ENCODE measurements around the gene BEND6. TPM values are rescaled to one million over a fixed set of nuclear protein-coding genes. Genes with fewer than 3 reads are reported as not detected.
"Not testable (repeated sequence)": the region's sequence is repeated elsewhere in the genome, so short reads cannot be mapped to it uniquely, and the experiment has no call there.

Gene BEND6
- total RNA-seq, 1 donor from 2014 or later, result not detected

GRCh38 chr6:57006101-57006500, 51.2 kb downstream of the BEND6 start:
- H3K9me3 Mint-ChIP-seq, result no peaks in the 10 kb centered on the region
- no peak overlapping the region for H3K27ac Mint-ChIP-seq
- no peak for DNase-seq

GRCh38 chr6:57008069-57008468, 53.2 kb downstream of the BEND6 start:
- intact Hi-C loops (cut with micrococcal nuclease); H3K27ac Mint-ChIP-seq; H3K9me3 Mint-ChIP-seq; H3K36me3 Mint-ChIP-seq (ENCODE audit: low read depth); H3K4me1 Mint-ChIP-seq; DNase-seq; H3K4me3 Mint-ChIP-seq: not testable (repeated sequence)
- peaks cover 18% of the 10 kb centered on the region for H3K27me3 Mint-ChIP-seq

More at GRCh38 chr6:57006101-57006500, 51.2 kb downstream of the BEND6 start:
- no peaks in the 10 kb centered on the region for H3K4me1 Mint-ChIP-seq
- peaks cover 29% of the 10 kb centered on the region for H3K27me3 Mint-ChIP-seq
- H3K4me3 Mint-ChIP-seq, result no peak overlapping the region
- intact Hi-C loops (cut with micrococcal nuclease), result no loop called here
- H3K36me3 Mint-ChIP-seq (ENCODE audit: low read depth), result no peaks in the 10 kb centered on the region

DNA sequence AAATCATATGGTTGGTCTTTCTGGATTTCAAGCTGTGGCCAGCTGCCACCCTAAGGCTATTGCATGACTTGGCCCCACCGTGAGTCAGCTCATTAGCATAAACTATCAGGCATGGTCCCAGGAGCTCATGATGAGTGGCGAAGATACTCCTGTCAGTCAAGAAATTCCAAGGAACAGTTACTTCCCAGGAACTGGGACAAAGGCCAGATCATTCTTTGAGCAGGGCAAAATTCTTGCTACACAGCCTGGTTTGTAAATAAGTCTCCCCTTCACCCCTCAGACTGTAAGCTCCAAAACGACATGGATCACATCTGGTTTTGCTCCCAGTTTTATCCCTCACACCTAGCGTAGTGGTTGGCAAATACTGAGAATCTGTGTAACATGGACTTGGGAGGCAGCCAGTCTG, 58.6 kb downstream of the BEND6 start:
- intact Hi-C loops (cut with micrococcal nuclease), result no loop called here
- peaks cover 23% of the 10 kb centered on the region for H3K27me3 Mint-ChIP-seq
- no peaks in the 10 kb centered on the region for H3K9me3 Mint-ChIP-seq
- H3K4me1 Mint-ChIP-seq, result no peaks in the 10 kb centered on the region
- no peak for DNase-seq
- H3K36me3 Mint-ChIP-seq (ENCODE audit: low read depth), result no peaks in the 10 kb centered on the region
- no peak overlapping the region for H3K27ac Mint-ChIP-seq
- no peak overlapping the region for H3K4me3 Mint-ChIP-seq

GRCh38 chr6:57017069-57017468, 62.2 kb downstream of the BEND6 start:
- no peaks in the 10 kb centered on the region for H3K4me1 Mint-ChIP-seq
- no peaks in the 10 kb centered on the region for H3K36me3 Mint-ChIP-seq (ENCODE audit: low read depth)
- no peak overlapping the region for H3K4me3 Mint-ChIP-seq
- no peak for DNase-seq
- H3K27me3 Mint-ChIP-seq, result peaks cover 15% of the 10 kb centered on the region
- no peak overlapping the region for H3K27ac Mint-ChIP-seq
- intact Hi-C loops (cut with micrococcal nuclease), result no loop called here
- no peaks in the 10 kb centered on the region for H3K9me3 Mint-ChIP-seq

GRCh38 chr6:57017841-57018240, 62.9 kb downstream of the BEND6 start:
- Mint-ChIP-seq H3K4me3 (no peak overlapping the region), H3K9me3 (no peaks in the 10 kb centered on the region), H3K4me1 (no peaks in the 10 kb centered on the region), H3K27me3 (peaks cover 15% of the 10 kb centered on the region), H3K27ac (no peak overlapping the region), H3K36me3 (ENCODE audit: low read depth) (no peaks in the 10 kb centered on the region)
- intact Hi-C loops (cut with micrococcal nuclease), result no loop called here
- DNase-seq, result no peak

- Mint-ChIP-seq H3K9me3 (peaks cover 8% of the 10 kb centered on the region), H3K4me1 (no peaks in the 10 kb centered on the region), H3K4me3 (no peak overlapping the region), H3K27me3 (peaks cover 13% of the 10 kb centered on the region), H3K27ac (no peak overlapping the region), H3K36me3 (ENCODE audit: low read depth) (no peaks in the 10 kb centered on the region)
- intact Hi-C loops (cut with micrococcal nuclease), result no loop called here
- DNase-seq, result no peak
Observed at GRCh38 chr6:57019434-57019833, 64.5 kb downstream of the BEND6 start.

- Mint-ChIP-seq H3K27me3 (peaks cover 19% of the 10 kb centered on the region), H3K4me3 (no peak overlapping the region), H3K36me3 (ENCODE audit: low read depth) (no peaks in the 10 kb centered on the region), H3K4me1 (no peaks in the 10 kb centered on the region), H3K27ac (no peak overlapping the region), H3K9me3 (peaks cover 20% of the 10 kb centered on the region)
- DNase-seq, result no peak
- intact Hi-C loops (cut with micrococcal nuclease), result loop anchor here (1.0 to 5.0 kb wide), 3 partner anchors 64 to 296 kb away; partner anchors contain the start of genes BEND6 and PRIM2
Observed at GRCh38 chr6:57021086-57021720, 66.3 kb downstream of the BEND6 start.

DNA sequence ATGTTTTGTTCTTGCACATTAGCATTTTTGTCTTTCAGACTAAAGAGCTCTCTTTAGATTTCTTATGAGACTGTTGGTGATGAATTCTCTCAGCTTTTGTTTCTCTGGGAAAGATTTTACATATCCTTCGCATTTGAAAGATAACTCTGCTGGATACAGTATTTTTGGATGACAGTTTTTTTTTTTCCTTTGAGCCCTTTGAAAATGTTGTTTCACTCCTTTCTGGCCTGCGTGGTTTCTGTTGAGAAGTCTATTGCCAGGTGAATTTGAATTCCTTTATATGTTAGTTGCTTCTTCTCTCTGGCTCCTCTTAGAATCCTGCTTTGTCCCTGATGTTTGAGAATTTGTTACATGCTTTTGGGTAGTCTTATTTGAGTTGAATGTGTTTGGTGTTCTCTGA, 69.4 kb downstream of the BEND6 start:
- Mint-ChIP-seq H3K36me3 (ENCODE audit: low read depth) (no peaks in the 10 kb centered on the region), H3K27me3 (peaks cover 18% of the 10 kb centered on the region), H3K4me3 (no peak overlapping the region), H3K27ac (no peak overlapping the region), H3K4me1 (no peaks in the 10 kb centered on the region), H3K9me3 (peaks cover 20% of the 10 kb centered on the region)
- intact Hi-C loops (cut with micrococcal nuclease), result loop anchor here (5.0 kb wide), 1 partner anchor 67 kb away; the partner anchor contains the start of gene BEND6
- DNase-seq, result no peak

GRCh38 chr6:57024775-57025174, 69.9 kb downstream of the BEND6 start:
- no peak overlapping the region for H3K4me3 Mint-ChIP-seq
- no peak for DNase-seq
- H3K27me3 Mint-ChIP-seq, result peaks cover 18% of the 10 kb centered on the region
- H3K27ac Mint-ChIP-seq, result no peak overlapping the region
- H3K36me3 Mint-ChIP-seq (ENCODE audit: low read depth), result no peaks in the 10 kb centered on the region
- intact Hi-C loops (cut with micrococcal nuclease), result loop anchor here (5.0 kb wide), 1 partner anchor 67 kb away; the partner anchor contains the start of gene BEND6
- peaks cover 20% of the 10 kb centered on the region for H3K9me3 Mint-ChIP-seq
- H3K4me1 Mint-ChIP-seq, result no peaks in the 10 kb centered on the region

DNA sequence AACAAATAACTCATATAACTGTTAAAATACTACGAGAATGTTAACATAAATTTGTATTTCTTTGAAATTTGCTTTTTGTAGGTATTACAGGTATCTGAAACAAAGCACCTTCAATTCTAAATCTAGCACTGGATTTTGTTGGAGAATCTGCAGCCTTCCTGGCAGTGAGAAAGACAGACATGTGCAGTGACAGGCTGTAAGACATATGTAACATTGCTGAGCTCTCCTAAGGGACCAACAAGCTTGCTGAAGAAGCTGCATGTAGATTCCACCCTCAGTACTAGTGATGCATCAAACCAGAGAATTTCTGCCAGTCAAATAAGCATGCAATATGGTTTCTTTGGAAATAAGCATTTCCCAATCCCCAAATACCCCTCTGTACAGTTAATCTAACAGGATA, 71.1 kb downstream of the BEND6 start:
- no peaks in the 10 kb centered on the region for H3K4me1 Mint-ChIP-seq
- no peak for DNase-seq
- H3K9me3 Mint-ChIP-seq, result peaks cover 20% of the 10 kb centered on the region
- H3K27me3 Mint-ChIP-seq, result peaks cover 18% of the 10 kb centered on the region
- no peak overlapping the region for H3K27ac Mint-ChIP-seq
- no peak overlapping the region for H3K4me3 Mint-ChIP-seq
- intact Hi-C loops (cut with micrococcal nuclease), result no loop called here
- no peaks in the 10 kb centered on the region for H3K36me3 Mint-ChIP-seq (ENCODE audit: low read depth)

- Mint-ChIP-seq H3K4me1 (no peaks in the 10 kb centered on the region), H3K9me3 (peaks cover 20% of the 10 kb centered on the region), H3K27ac (no peak overlapping the region), H3K4me3 (no peak overlapping the region), H3K27me3 (peaks cover 24% of the 10 kb centered on the region), H3K36me3 (ENCODE audit: low read depth) (no peaks in the 10 kb centered on the region)
- no peak for DNase-seq
- intact Hi-C loops (cut with micrococcal nuclease), result no loop called here
Observed at GRCh38 chr6:57027301-57027700, 72.4 kb downstream of the BEND6 start.

DNA sequence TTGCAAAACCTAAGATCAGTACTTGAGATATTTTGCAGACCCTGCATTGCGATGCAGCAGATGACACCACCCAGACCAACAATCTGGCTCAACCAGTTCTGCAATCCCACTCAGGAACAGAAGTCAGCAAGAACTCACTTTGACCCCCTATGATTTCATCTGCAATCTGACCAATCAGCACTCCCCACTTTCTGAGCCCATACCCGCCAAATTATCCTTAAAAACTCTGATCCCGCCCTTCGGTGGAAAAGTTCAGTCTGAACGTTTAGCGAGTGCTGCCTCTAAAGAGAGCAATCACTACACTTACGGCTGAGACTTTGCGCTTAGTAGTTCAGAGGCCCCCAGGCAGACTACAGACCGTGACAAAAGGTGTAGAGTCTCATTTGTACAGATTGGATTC, 74.3 kb downstream of the BEND6 start:
- Mint-ChIP-seq H3K4me3 (no peak overlapping the region), H3K36me3 (ENCODE audit: low read depth) (no peaks in the 10 kb centered on the region), H3K9me3 (peaks cover 15% of the 10 kb centered on the region), H3K27me3 (peaks cover 28% of the 10 kb centered on the region), H3K27ac (no peak overlapping the region), H3K4me1 (no peaks in the 10 kb centered on the region)
- no peak for DNase-seq
- intact Hi-C loops (cut with micrococcal nuclease), result no loop called here

- Mint-ChIP-seq H3K27ac (no peak overlapping the region), H3K4me3 (no peak overlapping the region), H3K27me3 (peaks cover 33% of the 10 kb centered on the region), H3K9me3 (no peaks in the 10 kb centered on the region), H3K36me3 (ENCODE audit: low read depth) (no peaks in the 10 kb centered on the region), H3K4me1 (no peaks in the 10 kb centered on the region)
- intact Hi-C loops (cut with micrococcal nuclease), result no loop called here
- DNase-seq, result no peak
Observed at GRCh38 chr6:57033228-57033627, 78.3 kb downstream of the BEND6 start.

- Mint-ChIP-seq H3K9me3 (no peaks in the 10 kb centered on the region), H3K36me3 (ENCODE audit: low read depth) (no peaks in the 10 kb centered on the region), H3K4me1 (no peaks in the 10 kb centered on the region), H3K4me3 (no peak overlapping the region), H3K27me3 (peaks cover 38% of the 10 kb centered on the region), H3K27ac (no peak overlapping the region)
- no peak for DNase-seq
- intact Hi-C loops (cut with micrococcal nuclease), result no loop called here
Observed at GRCh38 chr6:57035549-57035948, 80.6 kb downstream of the BEND6 start.

DNA sequence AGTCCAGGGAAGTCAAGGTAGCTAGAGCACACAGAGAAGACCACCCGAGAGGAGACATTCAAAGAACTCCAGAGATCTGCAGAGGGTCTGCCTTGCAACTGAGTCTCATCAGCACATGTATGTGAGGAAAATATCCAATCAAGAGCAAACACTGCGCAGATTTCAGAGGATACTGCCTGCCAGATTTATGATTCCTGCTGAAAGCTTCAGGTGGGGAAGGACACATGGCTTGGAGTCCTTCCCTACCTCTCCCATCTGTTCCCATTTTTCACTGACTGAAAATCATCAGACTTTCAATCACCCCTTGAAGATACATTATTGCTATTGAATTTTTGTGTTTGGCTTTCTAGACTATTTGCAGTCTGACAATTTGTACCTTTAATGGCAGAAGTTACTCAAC, 84.0 kb downstream of the BEND6 start:
- no peaks in the 10 kb centered on the region for H3K4me1 Mint-ChIP-seq
- H3K9me3 Mint-ChIP-seq, result no peaks in the 10 kb centered on the region
- H3K27ac Mint-ChIP-seq, result no peak overlapping the region
- intact Hi-C loops (cut with micrococcal nuclease), result no loop called here
- H3K36me3 Mint-ChIP-seq (ENCODE audit: low read depth), result no peaks in the 10 kb centered on the region
- H3K4me3 Mint-ChIP-seq, result no peak overlapping the region
- H3K27me3 Mint-ChIP-seq, result peaks cover 46% of the 10 kb centered on the region
- no peak for DNase-seq

Measured in activated CD4-positive, alpha-beta T cell treated with anti-CD3 and anti-CD28 coated beads, Interleukin-2, amount 10 ng/mL, durations not matched to agents 24 days and 14 days (primary cell).